ENCODE measurements around the gene TARS1. TPM values are rescaled to one million over a fixed set of nuclear protein-coding genes. Genes with fewer than 3 reads are reported as not detected.

TARS1 gene
- total and polyA plus RNA-seq, 2 of the 8 experiments (the other 6 are each of a cell fraction or from before 2014, with no cell fraction given): 94.4 to 445 TPM

GRCh38 chr5:33468775-33469435 is 28.1 kb downstream of the TARS1 start:
- DNase-seq (ENCODE audit: low read depth in 1 of 2, low spot score in 2 of 2): no peak
- Histone ChIP-seq H2AFZ (ENCODE audit: low read length) (no peak overlapping the region), H3K79me2 (ENCODE audit: control insufficient read depth in 1 of 2, insufficient read depth in 2 of 2, low read length in 2 of 2) (0 out of 4 replicates have a peak, but pooled peaks cover 0 to 7% of the 10 kb centered on the region in 2 experiments), H3K9ac (replicated peaks in 1 of 4; ENCODE audit: extremely low read depth in 1 of 4, low read depth in 3 of 4, low read length in 3 of 4) (no peak overlapping the region), H2BK5ac (ENCODE audit: low read depth, low read length) (no peak overlapping the region), H4K8ac (ENCODE audit: extremely low read depth, insufficient read depth, low read length) (no peak overlapping the region), H4K91ac (replicated peaks; ENCODE audit: insufficient read length, low read length) (no peak overlapping the region), H2AK5ac (ENCODE audit: low read depth, low read length) (no peak overlapping the region), H3K4me3 (ENCODE audit: extremely low read depth in 1 of 4, insufficient read depth in 2 of 4, low read depth in 3 of 4, low read length in 4 of 4) (no peak overlapping the region), H3K56ac (replicated peaks; ENCODE audit: insufficient read length, low read depth, low read length) (no peak overlapping the region), H3K23me2 (ENCODE audit: low read depth, low read length) (no peaks in the 10 kb centered on the region), H3K36me3 (ENCODE audit: control insufficient read depth in 2 of 4, insufficient read depth in 4 of 4, low read length in 3 of 4) (peaks cover 33 to 99% (median 72%) of the 10 kb centered on the region in 4 experiments), H2BK15ac (ENCODE audit: low read length) (no peak overlapping the region), H4K20me1 (replicated peaks in 1 of 2; ENCODE audit: control insufficient read depth in 1 of 2, insufficient read depth in 2 of 2, low read length in 2 of 2) (no peaks in the 10 kb centered on the region), H3K4me1 (replicated peaks in 1 of 4; ENCODE audit: control insufficient read depth in 3 of 4, insufficient read depth in 4 of 4, low read length in 3 of 4) (peaks cover 0 to 9% (median 0%) of the 10 kb centered on the region in 4 experiments; a peak in 1 of 7 replicates), H2BK120ac (replicated peaks; ENCODE audit: low read depth, low read length) (no peak overlapping the region), H3K4ac (replicated peaks; ENCODE audit: insufficient read length, low read depth, low read length) (no peak overlapping the region), H3K9me3 (ENCODE audit: insufficient read depth in 2 of 2, low read depth in 1 of 2, low read length in 1 of 2) (no peaks in the 10 kb centered on the region), H2BK12ac (ENCODE audit: low read depth, low read length) (no peak overlapping the region), H3K23ac (ENCODE audit: insufficient read length) (no peak overlapping the region), H3K18ac (ENCODE audit: extremely low read depth, low read length) (no peak overlapping the region), H4K5ac (ENCODE audit: insufficient read length, low read depth, low read length) (no peak overlapping the region), H2BK20ac (ENCODE audit: low read length) (no peak overlapping the region), H3K27ac (ENCODE audit: low read depth, low read length) (no peak overlapping the region), H3K14ac (ENCODE audit: insufficient read length) (no peak overlapping the region), H3K79me1 (ENCODE audit: low read depth, low read length) (no peaks in the 10 kb centered on the region), H3K4me2 (ENCODE audit: insufficient read depth in 1 of 2, low read depth in 2 of 2, low read length in 2 of 2) (no peak overlapping the region), H3K27me3 (replicated peaks in 1 of 4; ENCODE audit: control insufficient read depth in 3 of 4, extremely low read depth in 1 of 4, insufficient read depth in 3 of 4, low read length in 3 of 4) (no peaks in the 10 kb centered on the region)
- POLR2A ChIA-PET (ENCODE audit: partially characterized antibody): interaction anchor here (0.7 to 10.1 kb wide), 11 partner anchors 9 to 1081 kb away, joined by 3 to 179 read pairs (median 5); partner anchors contain the start of gene TARS1
- FAIRE-seq: no peak
- WGBS, 2 experiments (ENCODE audit: extremely low coverage in 1 of 2, insufficient coverage in 1 of 2, insufficient read length in 1 of 2, insufficient replicate concordance in 2 of 2, low coverage in 1 of 2, low lambda C conversion rate in 2 of 2, missing lambda C conversion rate in 1 of 2): 90% methylated on average over 9 of the region's 9 CpGs; no CpG with 5 or more reads in 1 of the 2 experiments
- CTCF ChIA-PET (ENCODE audit: partially characterized antibody): interaction anchor here (0.9 to 2.7 kb wide), 9 partner anchors 10 to 501 kb away, joined by 3 to 10 read pairs (median 3); no protein-coding TSS in a partner anchor
- TF ChIP-seq RAD21 (IDR thresholded peaks at IDR 0.05 in 1 of 2, conservative IDR thresholded peaks at IDR 0.05 in 1 of 2; ENCODE audit: low read depth in 2 of 2, low read length in 2 of 2): no peak
- no peak for TF ChIP-seq GTF2F1 (IDR thresholded peaks at IDR 0.05; ENCODE audit: borderline replicate concordance, low read depth, low read length)
- no peak for TF ChIP-seq RBBP5 (IDR thresholded peaks at IDR 0.05; ENCODE audit: borderline replicate concordance, low read depth, low read length)
- TF ChIP-seq TAF7 (optimal IDR thresholded peaks at IDR 0.05; ENCODE audit: borderline replicate concordance, low read depth, low read length): no peak
- no peak for TF ChIP-seq CBX8 (IDR thresholded peaks at IDR 0.05; ENCODE audit: borderline replicate concordance, low read depth, low read length)
- no peak for TF ChIP-seq GABPA (IDR thresholded peaks at IDR 0.05; ENCODE audit: borderline replicate concordance, insufficient read depth, low read length)
- TF ChIP-seq ASH2L (IDR thresholded peaks at IDR 0.05; ENCODE audit: low read length): no peak
- no peak for TF ChIP-seq CEBPB (IDR thresholded peaks at IDR 0.05; ENCODE audit: low read depth, low read length)
- TF ChIP-seq SP2 (IDR thresholded peaks at IDR 0.05; ENCODE audit: low read length): no peak
- TF ChIP-seq BCL11A (IDR thresholded peaks at IDR 0.05; ENCODE audit: low read depth in 2 of 2, low read length in 2 of 2): no peak
- TF ChIP-seq SP1 (IDR thresholded peaks at IDR 0.05; ENCODE audit: low read depth, low read length): no peak
- TF ChIP-seq E2F6 (IDR thresholded peaks at IDR 0.05): no peak
